Ishikawa (cell line): ENCODE data around the gene TRAF5.

Experiments used
- CEBPB ChIP-seq: IDR thresholded peaks from 2 replicates; pipeline ENCODE4 v1.6.1; 2012
- CREB1 ChIP-seq: IDR thresholded peaks from 2 replicates; pipeline ENCODE4 v1.6.1; 2012; ENCODE audit warnings: low read depth
- EGR1 ChIP-seq: IDR thresholded peaks from 2 replicates; pipeline ENCODE4 v1.6.1; 2012
- EP300 ChIP-seq: IDR thresholded peaks from 2 replicates; pipeline ENCODE4 v1.6.1; 2012; ENCODE audit warnings: borderline replicate concordance
- FOXM1 ChIP-seq: IDR thresholded peaks from 2 replicates; pipeline ENCODE4 v1.6.1; 2012; ENCODE audit warnings: low read depth, borderline replicate concordance
- NFIC ChIP-seq: IDR thresholded peaks from 2 replicates; pipeline ENCODE4 v1.6.1; 2012
- RAD21 ChIP-seq: IDR thresholded peaks from 2 replicates; pipeline ENCODE4 v1.6.1; 2012; ENCODE audit warnings: low read depth
- TAF1 ChIP-seq: IDR thresholded peaks from 2 replicates; pipeline ENCODE4 v1.6.1; 2012; ENCODE audit warnings: low read depth, mild to moderate bottlenecking
- TCF12 ChIP-seq: IDR thresholded peaks from 2 replicates; pipeline ENCODE4 v1.6.1; 2012; ENCODE audit warnings: low read depth
- TEAD4 ChIP-seq: IDR thresholded peaks from 2 replicates; pipeline ENCODE4 v1.6.1; 2012
- YY1 ChIP-seq: IDR thresholded peaks from 2 replicates; pipeline ENCODE4 v1.6.1; 2012; ENCODE audit warnings: low read depth
- ZBTB7A ChIP-seq: IDR thresholded peaks from 2 replicates; pipeline ENCODE4 v1.6.1; 2012; ENCODE audit warnings: low read depth
- TF ChIP-seq, protein P1 (sequence below): IDR thresholded peaks from 2 replicates; pipeline ENCODE4 v1.6.1; 2012
- TF ChIP-seq, protein P2 (sequence below): IDR thresholded peaks from 2 replicates; pipeline ENCODE4 v1.6.1; 2012; ENCODE audit warnings: low read depth, mild to moderate bottlenecking
- TF ChIP-seq, protein P3 (sequence below): IDR thresholded peaks from 2 replicates; pipeline ENCODE4 v1.6.1; 2012

Gene TRAF5

DNA sequence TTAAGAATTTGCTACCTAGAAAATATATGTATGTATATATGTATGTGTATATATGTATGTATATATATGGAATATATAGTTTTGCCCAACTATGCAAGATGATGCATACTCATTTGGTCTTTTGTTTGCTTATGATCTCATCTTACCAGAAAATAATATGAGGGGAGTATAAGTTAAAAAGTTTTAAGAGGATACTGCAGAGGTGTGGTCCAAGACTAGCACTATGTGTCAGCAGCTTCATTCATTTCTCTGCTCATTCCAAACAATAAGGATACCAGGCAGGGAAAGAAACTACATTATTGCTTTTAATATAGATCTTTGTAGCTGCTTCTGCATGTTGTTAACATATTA, 44.6 kb upstream of the TRAF5 start:
- TF ChIP-seq TEAD4 (no peak), YY1 (no peak), EGR1 (no peak), NFIC (no peak), RAD21 (no peak), FOXM1 (no peak), EP300 (no peak), TAF1 (no peak), TCF12 (no peak)
- TF ChIP-seq, protein P1, sequence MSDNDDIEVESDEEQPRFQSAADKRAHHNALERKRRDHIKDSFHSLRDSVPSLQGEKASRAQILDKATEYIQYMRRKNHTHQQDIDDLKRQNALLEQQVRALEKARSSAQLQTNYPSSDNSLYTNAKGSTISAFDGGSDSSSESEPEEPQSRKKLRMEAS = no peak

DNA sequence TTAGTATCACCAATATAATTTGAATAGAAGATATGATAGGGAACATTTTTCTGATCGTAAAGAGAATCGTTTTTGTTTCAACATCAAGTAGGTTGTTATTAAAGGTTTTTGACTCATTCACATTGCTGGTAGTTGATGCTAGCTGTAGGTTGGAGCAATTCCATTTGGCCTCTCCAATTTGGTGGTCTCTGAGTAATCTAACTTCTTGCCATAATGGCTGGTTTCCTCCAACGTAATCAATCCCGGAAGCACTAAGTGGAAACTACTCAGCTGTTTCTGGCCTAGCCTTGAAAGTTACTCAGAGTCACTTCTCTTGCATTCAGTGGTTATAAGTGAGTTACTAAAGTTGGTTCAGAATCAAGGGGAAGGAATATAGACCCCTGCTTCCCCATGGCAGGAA, 41.4 kb upstream of the TRAF5 start:
- TF ChIP-seq, protein P1 = no peak
- TF ChIP-seq TCF12 (no peak), FOXM1 (no peak), TEAD4 (no peak), YY1 (no peak), TAF1 (no peak), RAD21 (no peak), EGR1 (no peak), ZBTB7A (no peak), EP300 (no peak), NFIC (no peak)
- TF ChIP-seq, protein P2, sequence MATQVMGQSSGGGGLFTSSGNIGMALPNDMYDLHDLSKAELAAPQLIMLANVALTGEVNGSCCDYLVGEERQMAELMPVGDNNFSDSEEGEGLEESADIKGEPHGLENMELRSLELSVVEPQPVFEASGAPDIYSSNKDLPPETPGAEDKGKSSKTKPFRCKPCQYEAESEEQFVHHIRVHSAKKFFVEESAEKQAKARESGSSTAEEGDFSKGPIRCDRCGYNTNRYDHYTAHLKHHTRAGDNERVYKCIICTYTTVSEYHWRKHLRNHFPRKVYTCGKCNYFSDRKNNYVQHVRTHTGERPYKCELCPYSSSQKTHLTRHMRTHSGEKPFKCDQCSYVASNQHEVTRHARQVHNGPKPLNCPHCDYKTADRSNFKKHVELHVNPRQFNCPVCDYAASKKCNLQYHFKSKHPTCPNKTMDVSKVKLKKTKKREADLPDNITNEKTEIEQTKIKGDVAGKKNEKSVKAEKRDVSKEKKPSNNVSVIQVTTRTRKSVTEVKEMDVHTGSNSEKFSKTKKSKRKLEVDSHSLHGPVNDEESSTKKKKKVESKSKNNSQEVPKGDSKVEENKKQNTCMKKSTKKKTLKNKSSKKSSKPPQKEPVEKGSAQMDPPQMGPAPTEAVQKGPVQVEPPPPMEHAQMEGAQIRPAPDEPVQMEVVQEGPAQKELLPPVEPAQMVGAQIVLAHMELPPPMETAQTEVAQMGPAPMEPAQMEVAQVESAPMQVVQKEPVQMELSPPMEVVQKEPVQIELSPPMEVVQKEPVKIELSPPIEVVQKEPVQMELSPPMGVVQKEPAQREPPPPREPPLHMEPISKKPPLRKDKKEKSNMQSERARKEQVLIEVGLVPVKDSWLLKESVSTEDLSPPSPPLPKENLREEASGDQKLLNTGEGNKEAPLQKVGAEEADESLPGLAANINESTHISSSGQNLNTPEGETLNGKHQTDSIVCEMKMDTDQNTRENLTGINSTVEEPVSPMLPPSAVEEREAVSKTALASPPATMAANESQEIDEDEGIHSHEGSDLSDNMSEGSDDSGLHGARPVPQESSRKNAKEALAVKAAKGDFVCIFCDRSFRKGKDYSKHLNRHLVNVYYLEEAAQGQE = no peak
- TF ChIP-seq, protein P3, sequence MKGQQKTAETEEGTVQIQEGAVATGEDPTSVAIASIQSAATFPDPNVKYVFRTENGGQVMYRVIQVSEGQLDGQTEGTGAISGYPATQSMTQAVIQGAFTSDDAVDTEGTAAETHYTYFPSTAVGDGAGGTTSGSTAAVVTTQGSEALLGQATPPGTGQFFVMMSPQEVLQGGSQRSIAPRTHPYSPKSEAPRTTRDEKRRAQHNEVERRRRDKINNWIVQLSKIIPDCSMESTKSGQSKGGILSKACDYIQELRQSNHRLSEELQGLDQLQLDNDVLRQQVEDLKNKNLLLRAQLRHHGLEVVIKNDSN = no peak

DNA sequence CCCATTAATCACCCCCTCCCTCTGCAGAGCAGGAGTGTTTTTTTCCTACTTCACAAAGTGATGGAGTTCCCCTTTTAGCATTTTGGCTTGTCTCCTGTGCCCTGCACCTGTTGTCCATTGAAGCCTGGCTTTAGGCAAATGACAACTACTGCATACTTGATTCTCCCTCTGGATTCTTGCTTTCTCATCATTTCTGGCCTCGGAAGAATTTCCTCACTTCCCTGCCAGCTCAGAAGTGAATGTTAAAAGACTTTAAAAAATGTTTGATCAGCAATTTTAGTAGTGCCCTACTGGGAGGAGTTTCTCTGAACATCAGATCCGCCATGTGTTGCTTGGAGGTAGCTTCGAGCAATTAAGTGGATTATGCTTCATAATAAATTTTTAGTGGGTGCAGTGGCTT, 39.4 kb upstream of the TRAF5 start:
- TF ChIP-seq EP300 (no peak), FOXM1 (no peak), TAF1 (no peak), RAD21 (no peak), CEBPB (no peak), TEAD4 (no peak), NFIC (no peak), EGR1 (no peak), CREB1 (no peak), TCF12 (no peak), YY1 (no peak), ZBTB7A (no peak)
- TF ChIP-seq, protein P3 = no peak
- TF ChIP-seq, protein P2 = no peak
- TF ChIP-seq, protein P1 = no peak

DNA sequence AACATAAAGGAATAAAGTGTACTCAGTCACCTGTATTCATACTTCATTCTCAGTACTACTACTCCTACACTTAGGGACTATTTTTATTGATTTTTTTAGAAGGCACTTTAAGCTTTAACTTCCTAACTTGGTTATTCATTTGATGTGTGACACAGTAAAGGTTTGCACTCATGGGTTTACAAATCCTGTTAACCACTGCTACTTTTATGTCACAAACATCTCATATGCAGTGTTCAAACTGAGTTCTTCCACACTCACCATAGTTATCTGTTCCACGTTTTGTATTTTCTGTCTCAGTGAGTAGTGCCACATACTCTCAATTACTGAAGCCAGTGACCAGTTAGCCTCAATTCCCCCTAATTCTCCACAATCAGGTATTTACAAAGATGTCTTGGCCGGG, 34.2 kb upstream of the TRAF5 start:
- TF ChIP-seq YY1 = no peak
- TF ChIP-seq NFIC = no peak
- TF ChIP-seq RAD21 = no peak
- TF ChIP-seq, protein P3 = no peak

DNA sequence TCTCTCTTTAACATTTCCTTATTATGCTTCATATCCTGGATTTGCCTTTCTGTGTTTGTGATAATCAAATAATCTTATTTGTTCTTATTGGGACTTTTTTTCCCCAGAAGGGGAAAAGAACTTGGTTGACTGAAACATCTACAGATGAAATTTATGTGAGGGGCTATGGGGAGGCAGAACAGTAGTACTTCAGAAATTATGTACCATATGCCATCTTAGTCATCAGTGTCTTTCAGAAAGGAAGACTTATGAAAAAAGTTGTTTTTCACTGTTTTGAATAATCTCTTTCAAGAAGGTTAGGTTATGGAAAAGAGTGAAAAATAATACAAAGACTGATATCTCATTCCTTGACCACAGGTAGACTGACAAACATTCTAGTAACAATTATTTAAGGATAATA, 30.2 kb upstream of the TRAF5 start:
- no peak for TF ChIP-seq NFIC
- no peak for TF ChIP-seq ZBTB7A
- no peak for TF ChIP-seq TCF12
- TF ChIP-seq, protein P2 = no peak
- TF ChIP-seq TAF1 = no peak
- TF ChIP-seq EGR1 = no peak
- TF ChIP-seq YY1 = no peak
